Activated B cell treated with CpG ODN at 0.5 μM for 24 hours (primary cell): ENCODE results near the gene OBP2B. TPM values are rescaled to one million over a fixed set of nuclear protein-coding genes. Genes with fewer than 3 reads are reported as not detected.

ENCODE experiments used
- ATAC-seq: fragments of 200-7000 bp; cut with Tn5 transposase; one replicate; pipeline ENCODE4 v1.10.0; 2021; ENCODE audit warnings: low read depth, mild to moderate bottlenecking, moderate library complexity
- CTCF ChIA-PET: fragments of 350-600 bp; sonication (Branson Sonifier 250); formaldehyde crosslinking; loops from one replicate; lab custom pipeline; 2021; ENCODE audit warnings: antibody characterized with exemption; lab: Charles Lee
- POLR2A ChIA-PET: fragments of 350-600 bp; sonication (Branson Sonifier 250); formaldehyde crosslinking; loops from one replicate; lab custom pipeline; 2021; ENCODE audit warnings: antibody characterized with exemption; lab: Charles Lee
- DNase-seq: peaks from one replicate; pipeline ENCODE4 v3.0.0; 2022
- H3K27ac Mint-ChIP-seq: one replicate; pipeline ENCODE4 v1.8.0; 2020; ENCODE audit warnings: mixed read lengths
- H3K27me3 Mint-ChIP-seq: one replicate; pipeline ENCODE4 v1.8.0; 2021; ENCODE audit warnings: mixed read lengths
- H3K36me3 Mint-ChIP-seq: one replicate; pipeline ENCODE4 v1.8.0; 2021; ENCODE audit warnings: low read depth, mixed read lengths
- H3K4me1 Mint-ChIP-seq: one replicate; pipeline ENCODE4 v1.8.0; 2021; ENCODE audit warnings: mixed read lengths
- H3K4me3 Mint-ChIP-seq: one replicate; pipeline ENCODE4 v1.8.0; 2020; ENCODE audit warnings: mild to moderate bottlenecking, mixed read lengths
- H3K9me3 Mint-ChIP-seq: one replicate; pipeline ENCODE4 v1.8.0; 2020; ENCODE audit warnings: mixed read lengths
- intact Hi-C: fragments of 100-400 bp; cut with micrococcal nuclease; formaldehyde crosslinking; loops from one replicate; pipeline ENCODE4 v1.15.1; 2024
- total RNA-seq: library from RNA; stranded (reverse); gene quantifications from 2 replicates; pipeline ENCODE4 v1.2.3, GENCODE V29; 2022
- TF ChIP-seq, protein P1 (sequence below): fragments of 200-600 bp; IDR thresholded peaks from one replicate; pipeline ENCODE4 v1.8.0; 2022; ENCODE audit warnings: antibody characterized with exemption, mild to moderate bottlenecking

The OBP2B gene
- total RNA-seq, 1 donor from 2014 or later = not detected

DNA sequence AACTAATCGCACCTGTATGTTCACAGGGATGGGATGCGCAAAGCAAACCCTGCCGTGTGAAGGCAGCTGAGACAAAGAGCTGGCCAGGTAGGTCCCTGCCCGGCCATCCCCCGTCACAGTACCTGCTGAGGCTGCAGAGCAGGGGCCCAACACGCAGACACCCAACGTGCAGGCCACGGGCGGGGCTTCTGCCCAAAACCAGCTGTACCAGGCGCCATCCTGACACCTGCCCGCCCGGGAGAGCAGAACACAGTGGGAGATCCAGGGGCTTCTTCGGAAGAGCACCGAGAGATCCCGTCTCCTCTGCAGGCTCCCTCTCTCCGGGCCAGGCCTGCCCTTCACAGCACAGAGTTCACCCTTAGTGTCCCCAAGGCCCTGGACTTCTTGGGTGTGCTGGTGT is 37.5 kb upstream of the OBP2B start:
- no peaks in the 10 kb centered on the region for H3K9me3 Mint-ChIP-seq
- TF ChIP-seq, protein P1, sequence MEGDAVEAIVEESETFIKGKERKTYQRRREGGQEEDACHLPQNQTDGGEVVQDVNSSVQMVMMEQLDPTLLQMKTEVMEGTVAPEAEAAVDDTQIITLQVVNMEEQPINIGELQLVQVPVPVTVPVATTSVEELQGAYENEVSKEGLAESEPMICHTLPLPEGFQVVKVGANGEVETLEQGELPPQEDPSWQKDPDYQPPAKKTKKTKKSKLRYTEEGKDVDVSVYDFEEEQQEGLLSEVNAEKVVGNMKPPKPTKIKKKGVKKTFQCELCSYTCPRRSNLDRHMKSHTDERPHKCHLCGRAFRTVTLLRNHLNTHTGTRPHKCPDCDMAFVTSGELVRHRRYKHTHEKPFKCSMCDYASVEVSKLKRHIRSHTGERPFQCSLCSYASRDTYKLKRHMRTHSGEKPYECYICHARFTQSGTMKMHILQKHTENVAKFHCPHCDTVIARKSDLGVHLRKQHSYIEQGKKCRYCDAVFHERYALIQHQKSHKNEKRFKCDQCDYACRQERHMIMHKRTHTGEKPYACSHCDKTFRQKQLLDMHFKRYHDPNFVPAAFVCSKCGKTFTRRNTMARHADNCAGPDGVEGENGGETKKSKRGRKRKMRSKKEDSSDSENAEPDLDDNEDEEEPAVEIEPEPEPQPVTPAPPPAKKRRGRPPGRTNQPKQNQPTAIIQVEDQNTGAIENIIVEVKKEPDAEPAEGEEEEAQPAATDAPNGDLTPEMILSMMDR = no peak
- DNase-seq = no peak
- no peak overlapping the region for H3K27ac Mint-ChIP-seq
- no peak overlapping the region for H3K4me3 Mint-ChIP-seq
- no peaks in the 10 kb centered on the region for H3K36me3 Mint-ChIP-seq
- intact Hi-C loops = no loop called here
- POLR2A ChIA-PET = no interaction called here
- ATAC-seq = no peak
- CTCF ChIA-PET = no interaction called here
- peaks cover 24% of the 10 kb centered on the region for H3K27me3 Mint-ChIP-seq
- H3K4me1 Mint-ChIP-seq = no peaks in the 10 kb centered on the region

DNA sequence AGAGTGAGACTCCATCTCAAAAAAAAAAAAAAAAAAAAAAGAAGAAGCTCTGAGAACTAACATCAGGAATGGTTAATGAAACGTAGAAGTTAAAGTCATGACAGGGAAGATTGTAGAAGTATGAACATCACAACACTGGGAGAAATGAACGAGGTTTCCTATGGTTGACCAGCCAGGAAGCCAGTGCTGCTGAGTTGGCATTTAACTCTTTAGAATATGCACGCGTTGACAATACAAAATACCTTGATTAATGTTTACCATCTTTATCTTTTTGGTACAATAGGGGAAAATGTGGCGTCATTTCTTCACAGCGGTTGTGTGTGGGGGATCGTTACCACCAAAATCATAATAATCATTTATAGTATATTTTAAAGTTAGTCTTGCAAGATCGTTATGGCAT is 33.9 kb upstream of the OBP2B start:
- Mint-ChIP-seq H3K9me3 (no peaks in the 10 kb centered on the region), H3K27ac (no peak overlapping the region), H3K4me1 (peaks cover 8% of the 10 kb centered on the region), H3K36me3 (no peaks in the 10 kb centered on the region), H3K4me3 (no peak overlapping the region), H3K27me3 (peaks cover 21% of the 10 kb centered on the region)
- ChIA-PET CTCF (no interaction called here), POLR2A (no interaction called here)
- intact Hi-C loops = no loop called here
- DNase-seq (no peak), ATAC-seq (no peak)
- TF ChIP-seq, protein P1 = no peak

- no peak for ATAC-seq
- H3K4me3 Mint-ChIP-seq = no peak overlapping the region
Measured at GRCh38 chr9:133242241-133242640, 33.2 kb upstream of the OBP2B start.

GRCh38 chr9:133239533-133240090 is 30.6 kb upstream of the OBP2B start:
- intact Hi-C loops = loop anchor here (2.0 kb wide), 1 partner anchor 247 kb away; no protein-coding TSS in a partner anchor
- ATAC-seq = no peak
- ChIA-PET CTCF (interaction anchor here (0.7 to 1.2 kb wide), 2 partner anchors 37 to 247 kb away, joined by 3 to 4 read pairs; no protein-coding TSS in a partner anchor), POLR2A (no interaction called here)
- H3K9me3 Mint-ChIP-seq = no peaks in the 10 kb centered on the region
- H3K4me3 Mint-ChIP-seq = no peak overlapping the region
- peaks cover 10% of the 10 kb centered on the region for H3K4me1 Mint-ChIP-seq
- no peak for DNase-seq
- no peaks in the 10 kb centered on the region for H3K36me3 Mint-ChIP-seq
- no peak overlapping the region for H3K27ac Mint-ChIP-seq
- TF ChIP-seq, protein P1 = no peak
- H3K27me3 Mint-ChIP-seq = peaks cover 30% of the 10 kb centered on the region

More at GRCh38 chr9:133242241-133242640, 33.2 kb upstream of the OBP2B start:
- Mint-ChIP-seq H3K27me3 (peaks cover 28% of the 10 kb centered on the region), H3K27ac (no peak overlapping the region), H3K4me1 (peaks cover 10% of the 10 kb centered on the region), H3K36me3 (no peaks in the 10 kb centered on the region), H3K9me3 (no peaks in the 10 kb centered on the region)
- ChIA-PET POLR2A (no interaction called here), CTCF (no interaction called here)
- no peak for DNase-seq
- TF ChIP-seq, protein P1 = no peak
- intact Hi-C loops = no loop called here

- Mint-ChIP-seq H3K27me3 (peaks cover 30% of the 10 kb centered on the region), H3K4me3 (peak overlapping the region; percentile 52), H3K4me1 (peaks cover 10% of the 10 kb centered on the region), H3K27ac (no peak overlapping the region), H3K9me3 (no peaks in the 10 kb centered on the region), H3K36me3 (no peaks in the 10 kb centered on the region)
- DNase-seq (peak; percentile 30), ATAC-seq (peak; percentile 57)
- TF ChIP-seq, protein P1 = no peak
- POLR2A ChIA-PET = no interaction called here
- CTCF ChIA-PET = interaction anchor here (0.7 to 1.2 kb wide), 2 partner anchors 36 to 248 kb away, joined by 3 to 4 read pairs; no protein-coding TSS in a partner anchor
- intact Hi-C loops = loop anchor here (2.0 kb wide), 1 partner anchor 248 kb away; no protein-coding TSS in a partner anchor
Measured at GRCh38 chr9:133238851-133239532, 29.9 kb upstream of the OBP2B start.
